Osteoblast (primary cell): Measurements from ENCODE around the gene DRAXIN. TPM values are rescaled to one million over a fixed set of nuclear protein-coding genes. Genes with fewer than 3 reads are reported as not detected.

Experiments used
- DNase-seq: peaks from one replicate; pipeline ENCODE4 v3.0.0; 2011; ENCODE audit warnings: low spot score, mixed read lengths; ENCODE audit not compliant: insufficient read length; ENCODE audit errors: missing footprints
- H2AFZ ChIP-seq: 2 replicates; pipeline ENCODE4 v1.6.0; 2011; ENCODE audit warnings: mild to moderate bottlenecking, low read length
- H3K27ac ChIP-seq: 2 replicates; pipeline ENCODE4 v1.5.1; 2011; ENCODE audit warnings: mild to moderate bottlenecking, low read depth, low read length, moderate library complexity
- H3K27me3 ChIP-seq: 2 replicates; pipeline ENCODE4 v1.6.0; 2012; ENCODE audit warnings: mild to moderate bottlenecking, control low read depth, inconsistent platforms, low read length, moderate library complexity; ENCODE audit not compliant: insufficient read depth
- H3K36me3 ChIP-seq: 2 replicates; pipeline ENCODE4 v1.5.1; 2011; ENCODE audit warnings: mild to moderate bottlenecking, low read length, control low read depth, moderate library complexity; ENCODE audit not compliant: insufficient read depth
- H3K4me1 ChIP-seq: 2 replicates; pipeline ENCODE4 v1.5.1; 2011; ENCODE audit warnings: mild to moderate bottlenecking, low read length, control low read depth, moderate library complexity; ENCODE audit not compliant: insufficient read depth
- H3K4me2 ChIP-seq: 2 replicates; pipeline ENCODE4 v1.6.0; 2011; ENCODE audit warnings: mild to moderate bottlenecking, low read length; ENCODE audit not compliant: insufficient read depth
- H3K4me3 ChIP-seq: fragments of 200-600 bp; sonication (generic); 3 replicates; pipeline ENCODE4 v1.5.1; 2012; ENCODE audit warnings: mild to moderate bottlenecking, low read length, inconsistent platforms; ENCODE audit not compliant: insufficient read depth
- H3K79me2 ChIP-seq: 2 replicates; pipeline ENCODE4 v1.6.0; 2012; ENCODE audit warnings: mild to moderate bottlenecking, low read length, control low read depth, inconsistent platforms; ENCODE audit not compliant: insufficient read depth
- H3K9me3 ChIP-seq: 2 replicates; pipeline ENCODE4 v1.5.1; 2011; ENCODE audit warnings: low read depth, low read length, control low read depth
- H4K20me1 ChIP-seq: 2 replicates; pipeline ENCODE4 v1.6.0; 2012; ENCODE audit warnings: mild to moderate bottlenecking, low read length, control low read depth; ENCODE audit not compliant: insufficient read depth
- CTCF ChIP-seq: IDR thresholded peaks from 2 replicates; pipeline ENCODE4 v1.5.1; 2011; ENCODE audit warnings: mild to moderate bottlenecking, low read depth, low read length, moderate library complexity; ENCODE audit errors: extremely low read depth
- total RNA-seq: library from RNA; depleted of rRNA; stranded (reverse); fragments of >200 nt; gene quantifications from 2 replicates; pipeline ENCODE4 v1.2.3, GENCODE V29; 2012

Gene DRAXIN
- total RNA-seq, 1 donor: under 0.01 TPM

- Histone ChIP-seq H3K36me3 (no peaks in the 10 kb centered on the region), H3K9me3 (no peaks in the 10 kb centered on the region), H3K27ac (no peak overlapping the region), H3K79me2 (no peaks in the 10 kb centered on the region), H3K4me3 (no peak overlapping the region), H3K4me2 (peak overlapping the region; percentile 40), H2AFZ (no peak overlapping the region), H4K20me1 (no peaks in the 10 kb centered on the region), H3K4me1 (no peaks in the 10 kb centered on the region), H3K27me3 (peaks cover 19% of the 10 kb centered on the region)
- DNase-seq: peak; percentile 99
- peak; percentile 60 for TF ChIP-seq CTCF
These were observed 41.0 kb upstream of the DRAXIN start for GRCh38 chr1:11650331-11650991.

- H3K36me3 ChIP-seq: no peaks in the 10 kb centered on the region
- peaks cover 19% of the 10 kb centered on the region for H3K27me3 ChIP-seq
- H2AFZ ChIP-seq: no peak overlapping the region
- H3K79me2 ChIP-seq: no peaks in the 10 kb centered on the region
- no peaks in the 10 kb centered on the region for H4K20me1 ChIP-seq
- no peaks in the 10 kb centered on the region for H3K9me3 ChIP-seq
- H3K27ac ChIP-seq: no peak overlapping the region
- no peak for TF ChIP-seq CTCF
- no peak overlapping the region for H3K4me2 ChIP-seq
- H3K4me1 ChIP-seq: no peaks in the 10 kb centered on the region
- H3K4me3 ChIP-seq: no peak overlapping the region
- peak; percentile 41 for DNase-seq
These were observed 40.5 kb upstream of the DRAXIN start for GRCh38 chr1:11651017-11651416.

DNA sequence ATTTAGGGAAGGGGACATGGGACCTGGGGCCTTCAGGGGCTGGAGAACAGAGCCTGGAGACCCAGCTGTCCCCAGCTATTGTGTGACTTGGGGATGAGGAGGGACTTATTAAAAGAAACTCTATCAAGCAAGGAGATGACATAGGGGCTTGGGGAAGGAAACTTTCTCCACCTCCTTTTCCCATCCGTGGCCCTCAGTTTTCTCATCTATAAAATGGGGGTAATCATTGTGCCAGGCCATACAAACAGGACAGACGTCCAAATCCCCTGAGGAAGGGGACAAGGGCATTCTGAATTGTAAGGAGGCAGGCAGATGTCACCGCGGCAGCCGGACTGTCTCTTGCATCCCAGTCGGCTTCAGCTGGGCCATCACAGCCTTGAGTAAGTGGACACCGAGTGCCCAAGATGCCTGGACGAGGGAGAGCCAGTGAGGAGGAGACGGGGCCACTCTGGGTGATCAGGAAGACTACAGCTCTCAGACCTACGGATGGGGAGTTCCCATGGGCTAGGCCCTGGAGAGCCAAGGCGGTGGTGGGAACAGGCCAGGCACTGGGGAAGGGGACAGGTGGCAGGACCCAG, 39.2 kb upstream of the DRAXIN start:
- DNase-seq: peak; percentile 91
- Histone ChIP-seq H3K4me1 (no peaks in the 10 kb centered on the region), H3K79me2 (no peaks in the 10 kb centered on the region), H3K27ac (no peak overlapping the region), H3K27me3 (peaks cover 19% of the 10 kb centered on the region), H3K9me3 (no peaks in the 10 kb centered on the region), H3K4me3 (no peak overlapping the region), H3K4me2 (no peak overlapping the region), H3K36me3 (no peaks in the 10 kb centered on the region), H2AFZ (no peak overlapping the region), H4K20me1 (no peaks in the 10 kb centered on the region)
- TF ChIP-seq CTCF: no peak

DNA sequence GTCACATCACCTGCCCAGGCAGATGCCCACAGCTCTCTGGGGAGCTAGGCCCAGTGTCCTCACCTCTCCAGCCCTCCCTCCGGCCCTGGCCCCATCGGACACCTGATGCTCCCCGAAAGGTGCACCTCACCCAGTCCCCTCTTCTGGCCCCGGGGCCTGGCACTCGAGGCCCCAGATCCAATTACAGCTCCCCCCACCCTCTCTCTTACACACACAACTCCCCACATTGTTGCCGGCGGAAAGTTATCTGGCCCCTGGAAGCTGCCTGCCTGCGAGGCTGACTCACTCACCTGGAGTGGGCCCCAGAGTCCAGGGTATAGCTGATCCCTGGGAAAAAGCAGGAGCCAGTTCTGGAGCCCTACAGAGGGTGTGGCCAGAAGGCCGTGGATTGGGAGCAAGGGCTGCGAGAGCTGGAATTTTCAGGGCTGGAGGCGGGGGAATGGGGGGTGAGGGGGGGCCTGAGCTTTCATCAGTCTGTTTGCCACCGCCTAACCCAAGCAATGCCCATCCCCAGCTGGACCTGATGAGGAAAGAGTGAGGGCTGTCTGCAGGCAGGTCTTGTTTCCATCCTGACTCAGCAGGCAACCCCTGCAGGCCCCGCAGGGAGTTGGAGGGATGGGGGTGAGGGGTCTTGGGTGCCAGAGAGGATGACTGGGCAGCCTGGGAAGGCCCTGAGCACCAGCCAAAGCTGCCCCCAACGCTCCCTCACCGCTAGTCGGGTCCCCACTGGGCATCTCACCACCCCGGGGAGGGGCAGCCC, 38.2 kb upstream of the DRAXIN start:
- H3K9me3 ChIP-seq: no peaks in the 10 kb centered on the region
- no peak overlapping the region for H3K4me2 ChIP-seq
- H3K79me2 ChIP-seq: no peaks in the 10 kb centered on the region
- peak; percentile 89 for DNase-seq
- TF ChIP-seq CTCF: no peak
- no peaks in the 10 kb centered on the region for H3K36me3 ChIP-seq
- H4K20me1 ChIP-seq: no peaks in the 10 kb centered on the region
- H3K27me3 ChIP-seq: peaks cover 16% of the 10 kb centered on the region
- no peak overlapping the region for H2AFZ ChIP-seq
- no peak overlapping the region for H3K27ac ChIP-seq
- H3K4me1 ChIP-seq: no peaks in the 10 kb centered on the region
- no peak overlapping the region for H3K4me3 ChIP-seq
